ENCODE measurements around the gene POLE4. TPM values are rescaled to one million over a fixed set of nuclear protein-coding genes. Genes with fewer than 3 reads are reported as not detected.
A peak's percentile ranks its signal among the peaks of the same experiment; 100 is the strongest.

The POLE4 gene
- total and polyA plus RNA-seq, 9 of the 15 experiments (the other 6 are each of a cell fraction or from before 2014, with no cell fraction given): 25.7 to 73.7 (median 57.3) TPM

DNA sequence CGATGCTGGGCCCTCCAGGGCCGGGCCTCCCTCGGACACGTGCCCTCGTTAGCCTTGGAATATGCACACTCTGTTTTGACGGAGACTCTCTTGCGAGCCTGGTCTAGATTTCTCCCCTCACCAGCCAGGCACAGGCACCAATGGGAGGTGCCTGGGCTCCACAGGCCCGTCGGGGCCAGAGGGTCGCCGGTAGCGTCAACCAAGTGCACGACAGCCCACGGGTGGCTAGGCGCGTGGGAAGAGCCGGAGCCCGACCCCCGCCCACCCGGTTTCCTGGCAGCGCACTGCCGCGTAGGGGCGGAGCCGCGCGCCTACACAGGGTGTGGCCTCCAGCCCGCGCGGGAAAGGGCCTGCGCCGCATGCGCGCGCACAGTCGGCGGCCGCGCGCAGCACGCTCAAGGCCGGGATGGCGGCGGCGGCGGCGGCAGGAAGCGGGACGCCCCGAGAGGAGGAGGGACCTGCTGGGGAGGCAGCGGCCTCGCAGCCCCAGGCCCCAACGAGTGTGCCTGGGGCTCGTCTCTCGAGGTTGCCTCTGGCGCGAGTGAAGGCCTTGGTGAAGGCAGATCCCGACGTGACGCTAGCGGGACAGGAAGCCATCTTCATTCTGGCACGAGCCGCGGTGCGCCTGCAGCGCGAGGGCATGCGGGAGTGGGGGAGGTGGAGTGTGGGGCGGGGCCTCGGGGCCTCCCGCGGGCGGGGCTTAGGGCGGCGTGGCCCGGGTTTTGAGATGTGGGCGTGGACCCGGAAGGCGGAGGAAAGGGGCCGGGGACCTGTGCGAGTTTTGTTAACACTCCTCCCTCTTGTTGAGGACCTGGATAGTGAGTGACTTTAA lies at the start of gene POLE4 (continued):
- TF ChIP-seq, protein P1, sequence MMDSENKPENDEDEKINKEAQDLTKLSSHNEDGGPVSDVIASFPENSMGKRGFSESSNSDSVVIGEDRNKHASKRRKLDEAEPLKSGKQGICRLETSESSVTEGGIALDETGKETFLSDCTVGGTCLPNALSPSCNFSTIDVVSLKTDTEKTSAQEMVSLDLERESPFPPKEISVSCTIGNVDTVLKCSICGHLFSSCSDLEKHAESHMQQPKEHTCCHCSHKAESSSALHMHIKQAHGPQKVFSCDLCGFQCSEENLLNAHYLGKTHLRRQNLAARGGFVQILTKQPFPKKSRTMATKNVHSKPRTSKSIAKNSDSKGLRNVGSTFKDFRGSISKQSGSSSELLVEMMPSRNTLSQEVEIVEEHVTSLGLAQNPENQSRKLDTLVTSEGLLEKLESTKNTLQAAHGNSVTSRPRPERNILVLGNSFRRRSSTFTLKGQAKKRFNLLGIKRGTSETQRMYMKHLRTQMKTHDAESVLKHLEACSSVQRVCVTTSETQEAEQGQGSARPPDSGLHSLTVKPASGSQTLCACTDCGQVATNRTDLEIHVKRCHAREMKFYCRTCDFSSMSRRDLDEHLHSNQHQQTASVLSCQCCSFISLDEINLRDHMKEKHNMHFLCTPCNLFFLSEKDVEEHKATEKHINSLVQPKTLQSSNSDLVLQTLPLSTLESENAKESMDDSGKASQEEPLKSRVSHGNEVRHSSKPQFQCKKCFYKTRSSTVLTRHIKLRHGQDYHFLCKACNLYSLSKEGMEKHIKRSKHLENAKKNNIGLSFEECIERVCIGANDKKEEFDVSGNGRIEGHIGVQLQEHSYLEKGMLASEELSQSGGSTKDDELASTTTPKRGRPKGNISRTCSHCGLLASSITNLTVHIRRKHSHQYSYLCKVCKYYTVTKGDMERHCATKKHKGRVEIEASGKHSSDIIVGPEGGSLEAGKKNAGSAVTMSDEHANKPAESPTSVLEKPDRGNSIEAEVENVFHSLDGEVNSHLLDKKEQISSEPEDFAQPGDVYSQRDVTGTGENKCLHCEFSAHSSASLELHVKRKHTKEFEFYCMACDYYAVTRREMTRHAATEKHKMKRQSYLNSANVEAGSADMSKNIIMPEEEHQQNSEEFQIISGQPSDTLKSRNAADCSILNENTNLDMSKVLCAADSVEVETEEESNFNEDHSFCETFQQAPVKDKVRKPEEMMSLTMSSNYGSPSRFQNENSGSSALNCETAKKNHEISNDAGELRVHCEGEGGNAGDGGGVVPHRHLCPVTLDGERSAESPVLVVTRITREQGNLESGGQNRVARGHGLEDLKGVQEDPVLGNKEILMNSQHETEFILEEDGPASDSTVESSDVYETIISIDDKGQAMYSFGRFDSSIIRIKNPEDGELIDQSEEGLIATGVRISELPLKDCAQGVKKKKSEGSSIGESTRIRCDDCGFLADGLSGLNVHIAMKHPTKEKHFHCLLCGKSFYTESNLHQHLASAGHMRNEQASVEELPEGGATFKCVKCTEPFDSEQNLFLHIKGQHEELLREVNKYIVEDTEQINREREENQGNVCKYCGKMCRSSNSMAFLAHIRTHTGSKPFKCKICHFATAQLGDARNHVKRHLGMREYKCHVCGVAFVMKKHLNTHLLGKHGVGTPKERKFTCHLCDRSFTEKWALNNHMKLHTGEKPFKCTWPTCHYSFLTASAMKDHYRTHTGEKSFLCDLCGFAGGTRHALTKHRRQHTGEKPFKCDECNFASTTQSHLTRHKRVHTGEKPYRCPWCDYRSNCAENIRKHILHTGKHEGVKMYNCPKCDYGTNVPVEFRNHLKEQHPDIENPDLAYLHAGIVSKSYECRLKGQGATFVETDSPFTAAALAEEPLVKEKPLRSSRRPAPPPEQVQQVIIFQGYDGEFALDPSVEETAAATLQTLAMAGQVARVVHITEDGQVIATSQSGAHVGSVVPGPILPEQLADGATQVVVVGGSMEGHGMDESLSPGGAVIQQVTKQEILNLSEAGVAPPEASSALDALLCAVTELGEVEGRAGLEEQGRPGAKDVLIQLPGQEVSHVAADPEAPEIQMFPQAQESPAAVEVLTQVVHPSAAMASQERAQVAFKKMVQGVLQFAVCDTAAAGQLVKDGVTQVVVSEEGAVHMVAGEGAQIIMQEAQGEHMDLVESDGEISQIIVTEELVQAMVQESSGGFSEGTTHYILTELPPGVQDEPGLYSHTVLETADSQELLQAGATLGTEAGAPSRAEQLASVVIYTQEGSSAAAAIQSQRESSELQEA (IDR thresholded peaks at IDR 0.05; ENCODE audit: low read depth): no peak
- no peak for TF ChIP-seq MEF2A (IDR thresholded peaks at IDR 0.05; ENCODE audit: control insufficient read depth, low read depth, low read length)
- TF ChIP-seq ZNF316 (IDR thresholded peaks at IDR 0.05): peak; percentile 29; the same call in 1 of the 2 replicates
- TF ChIP-seq ZEB2 (IDR thresholded peaks at IDR 0.05): no peak
- no peak for TF ChIP-seq RFX7 (CRISPR knock-in tag; IDR thresholded peaks at IDR 0.05)
- peak; percentile 96 for TF ChIP-seq KAT7 (CRISPR knock-in tag; IDR thresholded peaks at IDR 0.05; ENCODE audit: borderline replicate concordance)
- peak; percentile 41 for TF ChIP-seq CCNT2 (IDR thresholded peaks at IDR 0.05; ENCODE audit: borderline replicate concordance, extremely low read depth, insufficient read length, low read depth, low read length)
- TF ChIP-seq, protein P2, sequence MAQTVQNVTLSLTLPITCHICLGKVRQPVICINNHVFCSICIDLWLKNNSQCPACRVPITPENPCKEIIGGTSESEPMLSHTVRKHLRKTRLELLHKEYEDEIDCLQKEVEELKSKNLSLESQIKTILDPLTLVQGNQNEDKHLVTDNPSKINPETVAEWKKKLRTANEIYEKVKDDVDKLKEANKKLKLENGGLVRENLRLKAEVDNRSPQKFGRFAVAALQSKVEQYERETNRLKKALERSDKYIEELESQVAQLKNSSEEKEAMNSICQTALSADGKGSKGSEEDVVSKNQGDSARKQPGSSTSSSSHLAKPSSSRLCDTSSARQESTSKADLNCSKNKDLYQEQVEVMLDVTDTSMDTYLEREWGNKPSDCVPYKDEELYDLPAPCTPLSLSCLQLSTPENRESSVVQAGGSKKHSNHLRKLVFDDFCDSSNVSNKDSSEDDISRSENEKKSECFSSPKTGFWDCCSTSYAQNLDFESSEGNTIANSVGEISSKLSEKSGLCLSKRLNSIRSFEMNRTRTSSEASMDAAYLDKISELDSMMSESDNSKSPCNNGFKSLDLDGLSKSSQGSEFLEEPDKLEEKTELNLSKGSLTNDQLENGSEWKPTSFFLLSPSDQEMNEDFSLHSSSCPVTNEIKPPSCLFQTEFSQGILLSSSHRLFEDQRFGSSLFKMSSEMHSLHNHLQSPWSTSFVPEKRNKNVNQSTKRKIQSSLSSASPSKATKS (CRISPR knock-in tag; IDR thresholded peaks at IDR 0.05): no peak
- TF ChIP-seq, protein P3, sequence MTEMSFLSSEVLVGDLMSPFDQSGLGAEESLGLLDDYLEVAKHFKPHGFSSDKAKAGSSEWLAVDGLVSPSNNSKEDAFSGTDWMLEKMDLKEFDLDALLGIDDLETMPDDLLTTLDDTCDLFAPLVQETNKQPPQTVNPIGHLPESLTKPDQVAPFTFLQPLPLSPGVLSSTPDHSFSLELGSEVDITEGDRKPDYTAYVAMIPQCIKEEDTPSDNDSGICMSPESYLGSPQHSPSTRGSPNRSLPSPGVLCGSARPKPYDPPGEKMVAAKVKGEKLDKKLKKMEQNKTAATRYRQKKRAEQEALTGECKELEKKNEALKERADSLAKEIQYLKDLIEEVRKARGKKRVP (CRISPR knock-in tag; IDR thresholded peaks at IDR 0.05): no peak
- TF ChIP-seq BHLHE40 (IDR thresholded peaks at IDR 0.05; ENCODE audit: low read length): peak; percentile 95
- TF ChIP-seq CBX3 (IDR thresholded peaks at IDR 0.05; ENCODE audit: borderline replicate concordance in 1 of 2, low read length in 2 of 2): peak in 1 of 2 experiments; percentile 97; a peak in 2 of 3 replicates
- TF ChIP-seq, protein P4, sequence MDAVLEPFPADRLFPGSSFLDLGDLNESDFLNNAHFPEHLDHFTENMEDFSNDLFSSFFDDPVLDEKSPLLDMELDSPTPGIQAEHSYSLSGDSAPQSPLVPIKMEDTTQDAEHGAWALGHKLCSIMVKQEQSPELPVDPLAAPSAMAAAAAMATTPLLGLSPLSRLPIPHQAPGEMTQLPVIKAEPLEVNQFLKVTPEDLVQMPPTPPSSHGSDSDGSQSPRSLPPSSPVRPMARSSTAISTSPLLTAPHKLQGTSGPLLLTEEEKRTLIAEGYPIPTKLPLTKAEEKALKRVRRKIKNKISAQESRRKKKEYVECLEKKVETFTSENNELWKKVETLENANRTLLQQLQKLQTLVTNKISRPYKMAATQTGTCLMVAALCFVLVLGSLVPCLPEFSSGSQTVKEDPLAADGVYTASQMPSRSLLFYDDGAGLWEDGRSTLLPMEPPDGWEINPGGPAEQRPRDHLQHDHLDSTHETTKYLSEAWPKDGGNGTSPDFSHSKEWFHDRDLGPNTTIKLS (IDR thresholded peaks at IDR 0.05; ENCODE audit: borderline replicate concordance, low read depth): peak; percentile 94
- no peak for TF ChIP-seq DACH1 (IDR thresholded peaks at IDR 0.05; ENCODE audit: partially characterized antibody)
- TF ChIP-seq BMI1 (IDR thresholded peaks at IDR 0.05; ENCODE audit: low read length): no peak
- TF ChIP-seq FOS (IDR thresholded peaks at IDR 0.05; ENCODE audit: extremely low read depth, insufficient read length): no peak

Measured in K562 (cell line).